HFF-Myc (cell line): ENCODE data around the gene HIVEP1.

Experiments used
- DNase-seq: peaks from one replicate; pipeline ENCODE4 v3.0.0-alpha.2; 2011; ENCODE audit warnings: low read depth; ENCODE audit errors: extremely low read depth
- H3K4me3 ChIP-seq: replicated peaks from 2 replicates; pipeline ENCODE4 v1.5.1; 2011; ENCODE audit warnings: low read depth, mild to moderate bottlenecking, control low read depth, low read length
- TF ChIP-seq, protein P1 (sequence below): IDR thresholded peaks from 2 replicates; pipeline ENCODE4 v1.5.1; 2012; ENCODE audit warnings: mild to moderate bottlenecking, low read depth, low read length, control low read depth; ENCODE audit errors: missing control alignments

Gene HIVEP1

DNA sequence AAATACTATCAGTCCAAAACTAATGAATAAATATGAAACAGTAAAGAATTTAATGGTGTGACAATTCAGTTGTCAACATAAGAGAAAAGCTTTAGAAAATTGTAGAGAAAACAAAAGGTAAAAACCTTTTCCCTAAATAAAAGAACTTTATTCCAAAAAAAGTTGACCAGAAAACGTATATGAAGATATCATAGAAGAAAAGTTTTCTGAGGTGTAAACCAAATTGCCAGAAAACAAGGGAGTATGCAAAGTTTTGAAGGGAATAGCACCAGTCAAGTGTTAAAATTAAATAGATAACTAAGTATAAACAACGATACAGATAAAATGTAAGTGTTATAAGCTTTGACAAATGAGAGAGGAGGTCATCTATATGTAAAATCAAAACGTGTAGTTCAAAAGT is 104.9 kb downstream of the HIVEP1 start:
- no peak for DNase-seq
- TF ChIP-seq, protein P1, sequence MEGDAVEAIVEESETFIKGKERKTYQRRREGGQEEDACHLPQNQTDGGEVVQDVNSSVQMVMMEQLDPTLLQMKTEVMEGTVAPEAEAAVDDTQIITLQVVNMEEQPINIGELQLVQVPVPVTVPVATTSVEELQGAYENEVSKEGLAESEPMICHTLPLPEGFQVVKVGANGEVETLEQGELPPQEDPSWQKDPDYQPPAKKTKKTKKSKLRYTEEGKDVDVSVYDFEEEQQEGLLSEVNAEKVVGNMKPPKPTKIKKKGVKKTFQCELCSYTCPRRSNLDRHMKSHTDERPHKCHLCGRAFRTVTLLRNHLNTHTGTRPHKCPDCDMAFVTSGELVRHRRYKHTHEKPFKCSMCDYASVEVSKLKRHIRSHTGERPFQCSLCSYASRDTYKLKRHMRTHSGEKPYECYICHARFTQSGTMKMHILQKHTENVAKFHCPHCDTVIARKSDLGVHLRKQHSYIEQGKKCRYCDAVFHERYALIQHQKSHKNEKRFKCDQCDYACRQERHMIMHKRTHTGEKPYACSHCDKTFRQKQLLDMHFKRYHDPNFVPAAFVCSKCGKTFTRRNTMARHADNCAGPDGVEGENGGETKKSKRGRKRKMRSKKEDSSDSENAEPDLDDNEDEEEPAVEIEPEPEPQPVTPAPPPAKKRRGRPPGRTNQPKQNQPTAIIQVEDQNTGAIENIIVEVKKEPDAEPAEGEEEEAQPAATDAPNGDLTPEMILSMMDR: no peak
- no peak overlapping the region for H3K4me3 ChIP-seq

- TF ChIP-seq, protein P1: no peak
- no peak for DNase-seq
- no peak overlapping the region for H3K4me3 ChIP-seq
Observed at GRCh38 chr6:12118607-12119006, 106.5 kb downstream of the HIVEP1 start.

GRCh38 chr6:12119085-12119588 is 107.0 kb downstream of the HIVEP1 start:
- H3K4me3 ChIP-seq: no peak overlapping the region
- DNase-seq: no peak
- TF ChIP-seq, protein P1: no peak

DNA sequence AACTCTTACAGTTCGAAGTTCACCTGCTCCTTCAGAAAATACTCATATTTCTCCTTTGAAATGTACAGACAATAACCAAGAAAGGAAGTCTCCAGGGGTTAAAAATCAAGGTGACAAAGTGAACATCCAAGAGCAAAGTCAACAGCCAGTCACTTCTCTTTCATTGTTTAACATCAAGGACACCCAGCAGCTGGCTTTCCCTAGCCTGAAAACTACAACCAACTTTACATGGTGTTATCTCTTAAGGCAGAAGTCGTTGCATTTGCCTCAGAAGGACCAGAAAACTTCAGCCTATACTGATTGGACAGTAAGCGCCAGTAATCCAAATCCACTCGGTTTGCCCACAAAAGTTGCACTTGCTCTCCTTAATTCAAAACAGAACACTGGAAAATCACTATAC is 113.3 kb downstream of the HIVEP1 start:
- DNase-seq: no peak
- TF ChIP-seq, protein P1: no peak
- no peak overlapping the region for H3K4me3 ChIP-seq

DNA sequence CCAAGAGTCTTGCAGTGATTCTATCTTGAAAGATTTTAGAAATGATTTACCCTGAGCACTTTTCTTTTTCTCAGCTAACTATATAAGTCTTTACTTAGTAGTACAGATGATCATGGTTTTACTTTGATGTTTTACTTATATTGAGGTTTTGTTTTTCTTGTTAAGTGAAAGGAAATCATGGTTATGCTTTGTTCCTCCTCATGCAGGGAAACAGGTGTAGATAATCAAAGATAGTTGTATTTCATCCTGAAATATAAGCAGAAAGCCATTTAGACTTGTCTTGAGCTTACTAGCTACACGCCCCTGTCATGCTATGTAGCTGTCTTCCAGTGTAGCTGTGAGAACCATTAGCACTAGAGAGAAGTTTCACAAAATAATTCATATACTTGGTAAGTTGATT is 113.9 kb downstream of the HIVEP1 start:
- H3K4me3 ChIP-seq: no peak overlapping the region
- no peak for DNase-seq
- TF ChIP-seq, protein P1: no peak

DNA sequence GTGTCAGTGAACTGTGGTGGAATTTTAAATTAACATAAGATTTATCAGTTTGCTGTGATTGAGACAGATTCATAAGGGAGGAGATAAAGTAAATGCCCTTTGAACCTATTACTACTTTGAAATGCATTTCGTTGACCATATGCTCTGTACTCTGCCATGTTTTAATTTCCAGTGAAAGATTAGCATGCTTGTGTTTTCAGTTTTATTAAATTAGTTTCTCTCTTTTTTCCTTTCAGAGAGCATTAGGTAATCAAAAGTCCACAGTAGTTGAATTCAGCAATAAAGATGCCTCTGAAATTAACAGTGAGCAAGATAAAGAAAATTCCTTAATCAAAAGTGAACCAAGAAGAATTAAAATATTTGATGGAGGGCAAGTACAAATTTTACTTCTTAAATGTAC is 117.4 kb downstream of the HIVEP1 start:
- no peak overlapping the region for H3K4me3 ChIP-seq
- TF ChIP-seq, protein P1: no peak
- DNase-seq: no peak
